Muscle of leg (tissue), 11 donors: ENCODE results near the gene CUEDC1. TPM values are rescaled to one million over a fixed set of nuclear protein-coding genes. Genes with fewer than 3 reads are reported as not detected.

Experiments used
- DNase-seq: peaks from one replicate; pipeline ENCODE4 v3.0.0; 2013
- H3K27ac ChIP-seq: one replicate; pipeline ENCODE4 v1.5.1; 2013; ENCODE audit warnings: mild to moderate bottlenecking, low read length, control low read depth
- H3K27me3 ChIP-seq: one replicate; pipeline ENCODE4 v1.6.1; 2013; ENCODE audit warnings: low read length; ENCODE audit not compliant: control insufficient read depth, insufficient read depth
- H3K36me3 ChIP-seq: one replicate; pipeline ENCODE4 v1.6.1; 2013; ENCODE audit warnings: low read length; ENCODE audit not compliant: control insufficient read depth, insufficient read depth
- H3K4me1 ChIP-seq: one replicate; pipeline ENCODE4 v1.6.1; 2013; ENCODE audit warnings: low read length; ENCODE audit not compliant: control insufficient read depth, insufficient read depth
- H3K4me3 ChIP-seq: one replicate; pipeline ENCODE4 v1.5.1; 2013; ENCODE audit warnings: low read length, control low read depth
- H3K9me3 ChIP-seq: replicated peaks from 2 replicates; pipeline ENCODE4 v1.6.1; 2013; ENCODE audit warnings: low read depth, low read length; ENCODE audit not compliant: control insufficient read depth
- WGBS: methylation state at CpG from one replicate; pipeline ENCODE4 v1.1.5; 2013; ENCODE audit warnings: missing lambda C conversion rate; ENCODE audit not compliant: insufficient coverage; 5-methylcytosine and 5-hydroxymethylcytosine counted together
- polyA plus RNA-seq, 8 donors: library from polyadenylated mRNA; unstranded; fragments of 120-200 nt; gene quantifications; one replicate each; pipeline versions ENCODE4 v1.2.1 to v1.2.3, GENCODE V29; 2013; ENCODE audit warnings: inconsistent platforms in 1 of 8, low replicate concordance in 1 of 8; ENCODE audit not compliant: insufficient read length in 8 of 8, insufficient read depth in 1 of 8
- total RNA-seq: library from RNA; stranded (reverse); fragments of 120-200 nt; gene quantifications from one replicate; pipeline ENCODE4 v1.2.4, GENCODE V29; 2013

The CUEDC1 gene
- total and polyA plus RNA-seq, 9 donors: 13.2 to 59.3 (median 51.8) TPM

- no peak for DNase-seq
- Histone ChIP-seq H3K9me3 (no peaks in the 10 kb centered on the region), H3K36me3 (peaks cover 5% of the 10 kb centered on the region), H3K4me1 (peaks cover 53% of the 10 kb centered on the region), H3K27me3 (no peaks in the 10 kb centered on the region), H3K4me3 (no peak overlapping the region), H3K27ac (no peak overlapping the region)
Measured at GRCh38 chr17:57905875-57906455, 49.2 kb downstream of the CUEDC1 start.

- H3K9me3 ChIP-seq: no peaks in the 10 kb centered on the region
- WGBS: 62% methylated on average over 2 of the region's 7 CpGs
- peaks cover 5% of the 10 kb centered on the region for H3K36me3 ChIP-seq
- no peak overlapping the region for H3K4me3 ChIP-seq
- no peak for DNase-seq
- H3K4me1 ChIP-seq: peaks cover 64% of the 10 kb centered on the region
- peak overlapping the region; percentile 69 for H3K27ac ChIP-seq
- H3K27me3 ChIP-seq: no peaks in the 10 kb centered on the region
Measured at GRCh38 chr17:57903961-57904360, 51.3 kb downstream of the CUEDC1 start.

GRCh38 chr17:57902800-57903759 is 52.1 kb downstream of the CUEDC1 start:
- peak overlapping the region; percentile 71 for H3K27ac ChIP-seq
- 68% methylated on average over 4 of the region's 5 CpGs for WGBS
- no peaks in the 10 kb centered on the region for H3K9me3 ChIP-seq
- H3K27me3 ChIP-seq: no peaks in the 10 kb centered on the region
- DNase-seq: peak; percentile 79
- no peak overlapping the region for H3K4me3 ChIP-seq
- peaks cover 5% of the 10 kb centered on the region for H3K36me3 ChIP-seq
- H3K4me1 ChIP-seq: peaks cover 72% of the 10 kb centered on the region

GRCh38 chr17:57902117-57902799 is 53.0 kb downstream of the CUEDC1 start:
- H3K4me1 ChIP-seq: peaks cover 81% of the 10 kb centered on the region
- no peaks in the 10 kb centered on the region for H3K9me3 ChIP-seq
- 62% methylated on average over 8 of the region's 13 CpGs for WGBS
- H3K27ac ChIP-seq: peak overlapping the region; percentile 71
- no peak for DNase-seq
- peaks cover 5% of the 10 kb centered on the region for H3K36me3 ChIP-seq
- H3K27me3 ChIP-seq: no peaks in the 10 kb centered on the region
- no peak overlapping the region for H3K4me3 ChIP-seq

- no peaks in the 10 kb centered on the region for H3K27me3 ChIP-seq
- H3K4me1 ChIP-seq: peaks cover 79% of the 10 kb centered on the region
- peaks cover 5% of the 10 kb centered on the region for H3K36me3 ChIP-seq
- WGBS: 82% methylated on average over 4 of the region's 6 CpGs
- no peak for DNase-seq
- H3K27ac ChIP-seq: no peak overlapping the region
- H3K9me3 ChIP-seq: no peaks in the 10 kb centered on the region
- H3K4me3 ChIP-seq: no peak overlapping the region
Measured at GRCh38 chr17:57900991-57901743, 54.0 kb downstream of the CUEDC1 start.

GRCh38 chr17:57899822-57900221 is 55.4 kb downstream of the CUEDC1 start:
- peaks cover 83% of the 10 kb centered on the region for H3K4me1 ChIP-seq
- no peak overlapping the region for H3K4me3 ChIP-seq
- WGBS: 68% methylated on average over 2 of the region's 4 CpGs
- DNase-seq: peak; percentile 55
- H3K27me3 ChIP-seq: no peaks in the 10 kb centered on the region
- peaks cover 5% of the 10 kb centered on the region for H3K36me3 ChIP-seq
- peak overlapping the region; percentile 94 for H3K27ac ChIP-seq
- no peaks in the 10 kb centered on the region for H3K9me3 ChIP-seq

GRCh38 chr17:57899391-57899790 is 55.8 kb downstream of the CUEDC1 start:
- 30% methylated on average over 7 of the region's 8 CpGs for WGBS
- peaks cover 5% of the 10 kb centered on the region for H3K36me3 ChIP-seq

GRCh38 chr17:57898487-57899311 is 56.5 kb downstream of the CUEDC1 start:
- peaks cover 83% of the 10 kb centered on the region for H3K4me1 ChIP-seq
- DNase-seq: peak; percentile 97
- no peak overlapping the region for H3K4me3 ChIP-seq
- peak overlapping the region; percentile 94 for H3K27ac ChIP-seq
- 15% methylated on average over 7 of the region's 9 CpGs for whole genome bisulfite sequencing
- no peaks in the 10 kb centered on the region for H3K9me3 ChIP-seq
- H3K27me3 ChIP-seq: no peaks in the 10 kb centered on the region
- peaks cover 5% of the 10 kb centered on the region for H3K36me3 ChIP-seq

More at GRCh38 chr17:57899391-57899790, 55.8 kb downstream of the CUEDC1 start:
- no peak overlapping the region for H3K4me3 ChIP-seq
- H3K27me3 ChIP-seq: no peaks in the 10 kb centered on the region
- peak overlapping the region; percentile 94 for H3K27ac ChIP-seq
- peaks cover 83% of the 10 kb centered on the region for H3K4me1 ChIP-seq
- no peak for DNase-seq
- no peaks in the 10 kb centered on the region for H3K9me3 ChIP-seq

GRCh38 chr17:57895382-57896060 is 59.7 kb downstream of the CUEDC1 start:
- DNase-seq: peak; percentile 94
- WGBS: 29% methylated on average over 6 of the region's 8 CpGs
- Histone ChIP-seq H3K4me3 (no peak overlapping the region), H3K27me3 (no peaks in the 10 kb centered on the region), H3K9me3 (no peaks in the 10 kb centered on the region), H3K36me3 (no peaks in the 10 kb centered on the region), H3K27ac (peak overlapping the region; percentile 91), H3K4me1 (peaks cover 92% of the 10 kb centered on the region)
